Body of pancreas (tissue), 4 donors: Measurements from ENCODE around the gene CDH20.

ENCODE experiments used
- CTCF ChIP-seq, 7 experiments: fragments of 450-650 bp in 4 of 7; fragments of 200-600 bp in 3 of 7; sonication (generic) in 3 of 7; IDR thresholded peaks; one replicate each; pipeline ENCODE4 v1.5.1; 2016 to 2019; ENCODE audit warnings: antibody characterized with exemption in 7 of 7
- POLR2A ChIP-seq, 3 donors: fragments of 450-650 bp; IDR thresholded peaks; one replicate each; pipeline ENCODE4 v1.6.1; 2016; ENCODE audit warnings: antibody characterized with exemption in 3 of 3, mild to moderate bottlenecking in 2 of 3

- no peak for TF ChIP-seq CTCF (IDR thresholded peaks at IDR 0.05)
- no peak for TF ChIP-seq POLR2A (IDR thresholded peaks at IDR 0.05)
These were observed 133.5 kb downstream of the CDH20 start for GRCh38 chr18:61466736-61467135.
